Esophagus muscularis mucosa (tissue), 4 donors: ENCODE results near the gene TNFRSF25. TPM values are rescaled to one million over a fixed set of nuclear protein-coding genes. Genes with fewer than 3 reads are reported as not detected.
A peak's percentile ranks its signal among the peaks of the same experiment; 100 is the strongest.
"Not testable (repeated sequence)": the region's sequence is repeated elsewhere in the genome, so short reads cannot be mapped to it uniquely, and the experiment has no call there.

Experiments
- DNase-seq: peaks from one replicate; pipeline ENCODE4 v3.0.0-alpha.2; 2017; ENCODE audit errors: extremely low spot score
- H3K27ac ChIP-seq, 4 donors: fragments of 200-600 bp; sonication (generic); replicated peaks in 1 of 4; 1 replicate in 3 of 4; 2 replicates in 1 of 4; pipeline ENCODE4 v1.5.1; 2016 to 2019; ENCODE audit warnings: mild to moderate bottlenecking in 1 of 4
- H3K27me3 ChIP-seq, 4 donors: fragments of 200-600 bp; sonication (generic); one replicate each; pipeline versions ENCODE4 v1.5.1 to v1.6.0; 2016 to 2019
- H3K36me3 ChIP-seq, 4 donors: fragments of 200-600 bp; sonication (generic); one replicate each; pipeline ENCODE4 v1.5.1; 2016 to 2019
- H3K4me1 ChIP-seq, 4 donors: fragments of 200-600 bp; sonication (generic); one replicate each; pipeline ENCODE4 v1.5.1; 2016 to 2019
- H3K4me3 ChIP-seq, 4 donors: fragments of 200-600 bp; sonication (generic); 1 replicate in 2 of 4; 2 replicates in 2 of 4; pipeline ENCODE4 v1.5.1; 2016 to 2019; ENCODE audit warnings: mild to moderate bottlenecking in 4 of 4, moderate library complexity in 1 of 4
- H3K9me3 ChIP-seq, 4 donors: fragments of 200-600 bp; sonication (generic); 1 replicate in 3 of 4; 2 replicates in 1 of 4; pipeline ENCODE4 v1.5.1; 2016 to 2019
- EP300 ChIP-seq: sonication (generic); formaldehyde crosslinking; IDR thresholded peaks from one replicate; pipeline ENCODE4 v1.6.1; 2017; ENCODE audit warnings: antibody characterized with exemption
- POLR2A ChIP-seq: fragments of 450-650 bp; IDR thresholded peaks from one replicate; pipeline ENCODE4 v1.6.1; 2017; ENCODE audit warnings: antibody characterized with exemption, moderate library complexity, mild to moderate bottlenecking, low read depth
- POLR2AphosphoS5 ChIP-seq, 2 donors: sonication (generic); formaldehyde crosslinking; IDR thresholded peaks; one replicate each; pipeline ENCODE4 v1.6.1; 2017; ENCODE audit warnings: antibody characterized with exemption in 2 of 2
- WGBS: methylation state at CpG from one replicate; pipeline ENCODE4 v1.1.5; 2018; 5-methylcytosine and 5-hydroxymethylcytosine counted together
- intact Hi-C: fragments of 100-400 bp; cut with DNase I; formaldehyde crosslinking; loops from one replicate; pipeline ENCODE4 v1.15.1; 2023
- total RNA-seq, 4 donors: library from RNA; depleted of rRNA; stranded (reverse); fragments of >200 nt; gene quantifications; one replicate each; pipeline versions ENCODE4 v1.1.0 to v1.2.1, GENCODE V29; 2016
- TF ChIP-seq, protein P1 (sequence below), 3 experiments: fragments of 200-600 bp in 2 of 3; fragments of 450-650 bp in 1 of 3; sonication (generic) in 2 of 3; IDR thresholded peaks; one replicate each; pipeline ENCODE4 v1.5.1; 2017 to 2019; ENCODE audit warnings: antibody characterized with exemption in 3 of 3, mild to moderate bottlenecking in 2 of 3, moderate library complexity in 1 of 3

TNFRSF25 gene
- total RNA-seq, 4 donors from 2014 or later, result 2.5 to 9.1 (median 9.1) TPM

DNA sequence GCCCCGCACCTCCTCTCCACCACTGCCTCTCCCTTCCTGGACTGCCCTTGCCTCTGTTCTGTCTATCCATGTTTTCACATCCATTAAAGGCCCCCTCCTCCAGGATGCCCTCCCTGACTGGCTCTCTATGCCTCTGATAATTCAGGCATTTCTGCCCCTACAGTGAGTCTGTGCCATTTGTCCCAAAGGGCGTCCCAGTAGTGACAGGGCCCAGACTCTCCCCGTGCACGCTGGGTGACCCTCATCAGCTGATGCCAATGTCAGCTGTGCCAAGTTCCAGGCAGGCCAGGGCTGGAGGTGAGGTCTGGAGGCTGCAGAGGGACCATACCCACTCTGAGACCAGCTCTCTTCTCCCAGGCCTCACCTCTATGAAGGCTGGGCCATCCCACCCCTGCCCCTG, 28.7 kb upstream of the TNFRSF25 start:
- Histone ChIP-seq H3K9me3 (no peaks in the 10 kb centered on the region), H3K27me3 (peaks cover 0 to 15% (median 0%) of the 10 kb centered on the region in 4 donors), H3K27ac (no peak overlapping the region), H3K4me1 (peaks cover 47 to 67% (median 63%) of the 10 kb centered on the region in 4 donors), H3K36me3 (no peaks in the 10 kb centered on the region), H3K4me3 (no peak overlapping the region)
- intact Hi-C loops, result loop anchor here (5.0 kb wide), 1 partner anchor 58 kb away; the partner anchor contains the start of gene NOL9
- TF ChIP-seq POLR2AphosphoS5 (IDR thresholded peaks at IDR 0.05) (no peak), EP300 (no peak), POLR2A (no peak)
- TF ChIP-seq, protein P1, sequence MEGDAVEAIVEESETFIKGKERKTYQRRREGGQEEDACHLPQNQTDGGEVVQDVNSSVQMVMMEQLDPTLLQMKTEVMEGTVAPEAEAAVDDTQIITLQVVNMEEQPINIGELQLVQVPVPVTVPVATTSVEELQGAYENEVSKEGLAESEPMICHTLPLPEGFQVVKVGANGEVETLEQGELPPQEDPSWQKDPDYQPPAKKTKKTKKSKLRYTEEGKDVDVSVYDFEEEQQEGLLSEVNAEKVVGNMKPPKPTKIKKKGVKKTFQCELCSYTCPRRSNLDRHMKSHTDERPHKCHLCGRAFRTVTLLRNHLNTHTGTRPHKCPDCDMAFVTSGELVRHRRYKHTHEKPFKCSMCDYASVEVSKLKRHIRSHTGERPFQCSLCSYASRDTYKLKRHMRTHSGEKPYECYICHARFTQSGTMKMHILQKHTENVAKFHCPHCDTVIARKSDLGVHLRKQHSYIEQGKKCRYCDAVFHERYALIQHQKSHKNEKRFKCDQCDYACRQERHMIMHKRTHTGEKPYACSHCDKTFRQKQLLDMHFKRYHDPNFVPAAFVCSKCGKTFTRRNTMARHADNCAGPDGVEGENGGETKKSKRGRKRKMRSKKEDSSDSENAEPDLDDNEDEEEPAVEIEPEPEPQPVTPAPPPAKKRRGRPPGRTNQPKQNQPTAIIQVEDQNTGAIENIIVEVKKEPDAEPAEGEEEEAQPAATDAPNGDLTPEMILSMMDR (IDR thresholded peaks at IDR 0.05), result no peak
- no peak for DNase-seq
- 72% methylated on average over 4 of the region's 4 CpGs for WGBS

DNA sequence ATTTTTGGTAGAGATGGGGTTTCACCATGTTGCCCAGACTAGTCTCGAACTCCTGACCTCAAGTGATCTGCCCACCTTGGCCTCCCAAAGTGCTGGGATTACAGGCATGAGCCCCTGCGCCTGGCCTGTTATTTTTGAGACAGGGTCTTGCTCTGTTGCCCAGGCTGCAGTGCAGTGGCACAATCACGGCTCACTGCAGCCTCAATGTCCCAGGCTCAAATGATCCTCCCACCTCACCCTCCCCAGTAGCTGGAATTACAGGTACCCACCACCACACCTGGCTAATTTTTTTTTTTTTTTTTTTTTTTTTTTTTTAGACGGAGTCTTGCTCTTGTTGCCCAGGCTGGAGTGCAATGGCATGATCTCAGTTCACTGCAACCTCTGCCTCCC, 27.9 kb upstream of the TNFRSF25 start:
- H3K36me3 ChIP-seq, H3K4me3 ChIP-seq, H3K9me3 ChIP-seq, H3K27ac ChIP-seq, DNase-seq: not testable (repeated sequence)
- WGBS, result 95% methylated on average over 3 of the region's 4 CpGs
- H3K4me1 ChIP-seq, result peaks cover 55 to 70% (median 67%) of the 10 kb centered on the region in 4 donors
- intact Hi-C loops, result loop anchor here (5.0 kb wide), 1 partner anchor 58 kb away; the partner anchor contains the start of gene NOL9
- peaks cover 0 to 21% (median 0%) of the 10 kb centered on the region in 4 donors for H3K27me3 ChIP-seq

DNA sequence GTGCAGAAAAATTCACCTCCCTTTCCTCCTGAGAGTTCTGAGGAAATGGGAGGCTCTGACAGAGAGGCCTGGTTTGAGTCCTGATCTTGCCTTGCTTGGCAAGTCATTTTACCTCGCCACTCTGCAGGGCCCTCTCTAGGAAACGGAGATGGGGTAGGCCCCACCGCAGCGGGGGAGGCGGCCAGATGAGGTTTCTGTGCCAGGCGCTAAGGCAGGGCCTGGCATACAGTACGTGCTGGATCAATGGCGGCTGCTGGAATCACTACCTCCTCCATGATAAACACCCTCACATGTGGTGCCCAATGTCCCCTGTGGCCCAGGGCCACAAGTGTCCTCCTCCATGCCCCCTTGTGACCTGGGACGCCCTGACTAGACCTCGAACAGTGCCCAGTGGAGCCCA, 26.0 kb upstream of the TNFRSF25 start:
- 69% methylated on average over 9 of the region's 10 CpGs for WGBS

DNA sequence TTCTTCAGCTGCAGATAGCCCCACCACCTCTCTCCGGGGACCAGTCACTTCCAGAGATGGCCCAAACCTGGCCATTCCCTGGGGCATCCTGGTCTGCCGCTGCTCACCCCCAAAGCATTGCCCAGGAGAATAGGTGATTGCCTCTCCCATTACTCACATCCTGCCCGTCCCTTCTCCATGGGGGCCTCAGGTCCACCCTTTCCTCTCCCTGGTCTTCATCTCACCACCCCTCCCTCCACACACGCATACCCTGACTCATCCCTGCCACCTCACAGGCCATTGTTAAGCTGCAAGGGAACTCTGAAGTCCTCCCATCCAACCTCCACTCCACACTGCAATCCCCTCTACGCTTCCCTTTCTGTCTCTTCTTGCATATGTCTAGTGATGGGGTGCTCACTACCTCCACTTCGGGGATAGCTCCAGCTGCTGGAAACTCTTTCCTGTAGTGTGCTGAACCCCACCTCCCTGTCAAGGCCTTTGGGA, 25.5 kb upstream of the TNFRSF25 start, which contains the start of gene PLEKHG5:
Gene PLEKHG5, minus strand, starts transcription at position 188 of the 483 bp plus-strand sequence. CDS start 14,096 bp downstream, outside the sequence.
- no peak for DNase-seq
- TF ChIP-seq, protein P1 (IDR thresholded peaks at IDR 0.05), result no peak
- no peak for TF ChIP-seq POLR2A
- intact Hi-C loops, result loop anchor here (5.0 kb wide), 1 partner anchor 61 kb away; the partner anchor contains the start of gene NOL9
- peak within 1 kb of the TSS; percentile 74 to 81 (median 78) for H3K27ac ChIP-seq
- no peaks in the 10 kb centered on the region for H3K36me3 ChIP-seq
- 77% methylated on average over 6 of the region's 6 CpGs for WGBS
- no peaks in the 10 kb centered on the region for H3K9me3 ChIP-seq
- H3K27me3 ChIP-seq, result peaks cover 0 to 28% (median 2%) of the 10 kb centered on the region in 4 donors
- peak within 1 kb of the TSS; percentile 68 to 79 (median 69) for H3K4me3 ChIP-seq
- H3K4me1 ChIP-seq, result peaks cover 50 to 55% (median 54%) of the 10 kb centered on the region in 4 donors

More for the DNA sequence above, 26.0 kb upstream of the TNFRSF25 start:
- H3K4me3 ChIP-seq, result no peak overlapping the region
- no peaks in the 10 kb centered on the region for H3K36me3 ChIP-seq
- peaks cover 0 to 23% (median 0%) of the 10 kb centered on the region in 4 donors for H3K27me3 ChIP-seq
- intact Hi-C loops, result loop anchor here (5.0 kb wide), 1 partner anchor 60 kb away; the partner anchor contains the start of gene NOL9
- H3K9me3 ChIP-seq, result no peaks in the 10 kb centered on the region
- TF ChIP-seq, protein P1 (IDR thresholded peaks at IDR 0.05), result no peak
- TF ChIP-seq POLR2AphosphoS5 (IDR thresholded peaks at IDR 0.05) (no peak), EP300 (no peak), POLR2A (no peak)
- H3K4me1 ChIP-seq, result peaks cover 51 to 55% (median 52%) of the 10 kb centered on the region in 4 donors
- peak overlapping the region in 2 of 4 donors; percentile 28 to 81 for H3K27ac ChIP-seq
- no peak for DNase-seq

DNA sequence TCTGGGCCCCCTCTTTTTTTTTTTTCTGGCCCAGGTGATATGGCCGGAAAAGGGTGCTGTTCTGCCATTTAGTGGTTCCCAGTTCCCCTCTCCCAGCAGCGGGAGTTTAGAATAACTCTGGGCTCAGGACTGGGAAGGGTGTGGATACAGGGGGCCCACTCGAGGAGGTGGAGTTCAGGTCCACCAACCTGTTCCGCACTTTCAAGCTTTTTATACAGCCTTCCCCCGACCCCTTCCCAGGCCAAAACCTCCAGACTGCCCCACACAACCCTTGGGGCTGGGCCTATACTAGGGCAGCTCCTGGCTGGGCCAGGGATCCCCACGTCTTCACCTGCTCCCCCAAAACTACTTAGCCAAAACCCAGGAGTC, 25.1 kb upstream of the TNFRSF25 start:
- 40% methylated on average over 6 of the region's 6 CpGs for WGBS
- no peak for DNase-seq
- H3K27me3 ChIP-seq, result peaks cover 3 to 32% (median 6%) of the 10 kb centered on the region in 4 donors
- no peaks in the 10 kb centered on the region for H3K9me3 ChIP-seq
- no peaks in the 10 kb centered on the region for H3K36me3 ChIP-seq
- H3K4me3 ChIP-seq, result peak overlapping the region; percentile 68 to 79 (median 69)
- intact Hi-C loops, result loop anchor here (5.0 kb wide), 1 partner anchor 61 kb away; the partner anchor contains the start of gene NOL9
- H3K4me1 ChIP-seq, result peaks cover 50 to 59% (median 54%) of the 10 kb centered on the region in 4 donors
- H3K27ac ChIP-seq, result peak overlapping the region; percentile 74 to 81 (median 78)
- TF ChIP-seq, protein P1 (IDR thresholded peaks at IDR 0.05), result no peak
- TF ChIP-seq POLR2A, result no peak
- TF ChIP-seq EP300, result no peak
- no peak for TF ChIP-seq POLR2AphosphoS5 (IDR thresholded peaks at IDR 0.05)
